Left ventricle myocardium inferior (tissue), 1 donor: Measurements from ENCODE around the gene C17orf113. TPM values are rescaled to one million over a fixed set of nuclear protein-coding genes. Genes with fewer than 3 reads are reported as not detected.

Source experiments
- DNase-seq: peaks from one replicate; pipeline ENCODE4 v3.0.0-alpha.2; 2020
- H3K27ac ChIP-seq: fragments of 200-600 bp; replicated peaks from 2 replicates; pipeline ENCODE4 v1.8.0; 2021
- H3K27me3 ChIP-seq: fragments of 200-600 bp; 2 replicates; pipeline ENCODE4 v1.8.0; 2021; ENCODE audit warnings: low read depth
- H3K36me3 ChIP-seq: fragments of 200-600 bp; 2 replicates; pipeline ENCODE4 v1.8.0; 2021
- H3K4me1 ChIP-seq: fragments of 200-600 bp; 2 replicates; pipeline ENCODE4 v1.8.0; 2021
- H3K4me3 ChIP-seq: fragments of 200-600 bp; 2 replicates; pipeline ENCODE4 v1.8.0; 2021; ENCODE audit warnings: mild to moderate bottlenecking, moderate library complexity
- H3K9me3 ChIP-seq: fragments of 200-600 bp; replicated peaks from 2 replicates; pipeline ENCODE4 v1.8.0; 2021
- intact Hi-C: fragments of 100-400 bp; cut with micrococcal nuclease; formaldehyde crosslinking; loops from one replicate; pipeline ENCODE4 v1.11.0; 2022
- total RNA-seq: library from RNA; stranded (reverse); fragmentation: NEBNext Ultra II Directional; extraction: Animal tissue kit (Norgen Biotek cat#: 25700); gene quantifications from one replicate; pipeline ENCODE4 v1.2.1, GENCODE V29; 2021
- TF ChIP-seq, protein P1 (sequence below): fragments of 200-600 bp; IDR thresholded peaks from 2 replicates; pipeline ENCODE4 v1.8.0; 2021; ENCODE audit warnings: antibody characterized with exemption, mild to moderate bottlenecking, borderline replicate concordance
- donor health status: DM: no; HTN: yes; CAD: no; lungs with severe emphysema.

The C17orf113 gene
- total RNA-seq, 1 donor from 2014 or later = 0.63 TPM

DNA sequence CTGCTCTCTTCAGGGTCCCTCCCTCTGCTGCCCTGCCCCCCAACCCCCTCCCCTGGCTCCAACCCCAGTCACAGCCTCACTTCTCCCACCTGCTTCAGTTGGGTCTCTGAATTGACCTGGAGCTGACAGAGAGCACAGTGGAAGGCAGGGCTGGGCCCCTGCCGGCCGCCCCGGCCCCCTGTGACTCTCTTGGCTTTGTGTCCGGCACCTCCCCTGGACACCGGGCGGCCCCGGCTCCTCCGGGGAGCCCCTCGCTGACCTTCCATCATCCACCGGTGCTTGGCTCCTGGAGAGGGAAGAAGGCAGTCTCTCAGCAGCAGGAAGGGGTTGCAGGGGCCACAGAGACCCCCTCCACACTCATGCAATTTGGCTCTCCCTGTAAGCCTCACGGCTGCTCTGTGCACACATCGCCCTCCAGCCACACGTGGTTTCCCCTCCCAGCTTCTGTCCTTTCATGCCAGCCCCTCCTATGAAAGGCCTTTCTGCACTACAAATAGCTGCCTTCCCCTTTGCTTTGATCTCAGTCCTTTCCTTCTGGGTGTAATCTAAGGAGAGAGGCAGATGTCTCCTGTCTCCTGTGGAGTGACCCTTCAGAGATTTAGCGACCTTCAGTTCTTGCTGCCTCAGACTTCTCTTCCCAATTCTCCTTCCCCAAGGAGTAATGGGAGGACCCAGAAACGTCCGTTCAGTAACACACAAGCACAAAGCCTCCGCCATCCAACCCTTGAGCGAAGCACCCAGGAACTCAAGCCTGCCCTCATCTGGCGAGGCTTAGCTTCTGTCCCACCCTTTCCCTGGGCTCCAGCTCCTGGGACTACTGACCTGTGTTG, 22.2 kb downstream of the C17orf113 start:
- Histone ChIP-seq H3K4me1 (peaks cover 18% of the 10 kb centered on the region), H3K27ac (no peak overlapping the region), H3K4me3 (no peak overlapping the region), H3K9me3 (no peaks in the 10 kb centered on the region), H3K27me3 (peaks cover 17% of the 10 kb centered on the region), H3K36me3 (peaks cover 13% of the 10 kb centered on the region)
- TF ChIP-seq, protein P1, sequence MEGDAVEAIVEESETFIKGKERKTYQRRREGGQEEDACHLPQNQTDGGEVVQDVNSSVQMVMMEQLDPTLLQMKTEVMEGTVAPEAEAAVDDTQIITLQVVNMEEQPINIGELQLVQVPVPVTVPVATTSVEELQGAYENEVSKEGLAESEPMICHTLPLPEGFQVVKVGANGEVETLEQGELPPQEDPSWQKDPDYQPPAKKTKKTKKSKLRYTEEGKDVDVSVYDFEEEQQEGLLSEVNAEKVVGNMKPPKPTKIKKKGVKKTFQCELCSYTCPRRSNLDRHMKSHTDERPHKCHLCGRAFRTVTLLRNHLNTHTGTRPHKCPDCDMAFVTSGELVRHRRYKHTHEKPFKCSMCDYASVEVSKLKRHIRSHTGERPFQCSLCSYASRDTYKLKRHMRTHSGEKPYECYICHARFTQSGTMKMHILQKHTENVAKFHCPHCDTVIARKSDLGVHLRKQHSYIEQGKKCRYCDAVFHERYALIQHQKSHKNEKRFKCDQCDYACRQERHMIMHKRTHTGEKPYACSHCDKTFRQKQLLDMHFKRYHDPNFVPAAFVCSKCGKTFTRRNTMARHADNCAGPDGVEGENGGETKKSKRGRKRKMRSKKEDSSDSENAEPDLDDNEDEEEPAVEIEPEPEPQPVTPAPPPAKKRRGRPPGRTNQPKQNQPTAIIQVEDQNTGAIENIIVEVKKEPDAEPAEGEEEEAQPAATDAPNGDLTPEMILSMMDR = no peak
- no peak for DNase-seq
- intact Hi-C loops = no loop called here

- intact Hi-C loops = no loop called here
- peaks cover 20% of the 10 kb centered on the region for H3K4me1 ChIP-seq
- no peak for DNase-seq
- no peaks in the 10 kb centered on the region for H3K9me3 ChIP-seq
- no peak overlapping the region for H3K4me3 ChIP-seq
- TF ChIP-seq, protein P1 = no peak
- H3K27me3 ChIP-seq = peaks cover 17% of the 10 kb centered on the region
- H3K36me3 ChIP-seq = peaks cover 19% of the 10 kb centered on the region
- no peak overlapping the region for H3K27ac ChIP-seq
Observed at GRCh38 chr17:42027590-42027889, 22.9 kb downstream of the C17orf113 start.

DNA sequence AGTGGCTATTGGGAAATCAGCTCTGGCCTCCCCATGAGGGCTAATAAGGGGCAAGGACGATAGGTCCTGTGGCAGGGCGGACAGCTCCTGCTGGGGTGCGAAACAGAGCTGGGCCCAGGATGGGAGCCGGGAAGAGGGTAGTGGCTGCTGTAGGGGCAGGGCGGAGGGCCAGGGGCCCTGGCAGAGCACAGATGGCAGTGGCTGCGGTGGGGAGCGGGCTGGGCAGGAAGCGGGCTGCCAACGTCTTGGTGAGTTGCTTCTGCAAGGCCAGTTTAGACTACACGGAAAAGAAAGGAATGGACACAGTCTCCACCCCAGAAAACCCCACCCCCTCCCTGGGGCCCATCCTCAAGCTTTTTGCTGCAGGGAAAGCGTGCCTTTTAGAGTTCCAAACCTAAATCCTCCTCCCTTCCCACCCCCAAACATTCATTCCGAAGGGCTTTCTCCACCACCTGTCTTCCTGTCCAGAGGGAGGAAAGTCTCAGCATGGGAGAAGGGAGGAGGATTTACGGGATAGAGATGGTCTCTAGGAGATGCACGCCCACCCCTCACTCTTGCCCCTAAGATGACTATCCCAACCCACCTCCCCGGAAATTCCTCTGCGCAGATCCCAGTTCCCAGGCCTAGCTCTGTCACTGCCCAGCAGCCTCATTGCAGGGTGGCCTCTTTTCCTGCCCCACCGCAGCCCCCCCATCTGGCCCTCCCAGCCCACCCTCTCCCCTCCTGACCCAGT, 23.4 kb downstream of the C17orf113 start:
- intact Hi-C loops = no loop called here
- Histone ChIP-seq H3K4me1 (peaks cover 23% of the 10 kb centered on the region), H3K4me3 (no peak overlapping the region), H3K36me3 (peaks cover 25% of the 10 kb centered on the region), H3K27ac (no peak overlapping the region), H3K27me3 (peaks cover 17% of the 10 kb centered on the region), H3K9me3 (no peaks in the 10 kb centered on the region)
- no peak for DNase-seq
- TF ChIP-seq, protein P1 = no peak

DNA sequence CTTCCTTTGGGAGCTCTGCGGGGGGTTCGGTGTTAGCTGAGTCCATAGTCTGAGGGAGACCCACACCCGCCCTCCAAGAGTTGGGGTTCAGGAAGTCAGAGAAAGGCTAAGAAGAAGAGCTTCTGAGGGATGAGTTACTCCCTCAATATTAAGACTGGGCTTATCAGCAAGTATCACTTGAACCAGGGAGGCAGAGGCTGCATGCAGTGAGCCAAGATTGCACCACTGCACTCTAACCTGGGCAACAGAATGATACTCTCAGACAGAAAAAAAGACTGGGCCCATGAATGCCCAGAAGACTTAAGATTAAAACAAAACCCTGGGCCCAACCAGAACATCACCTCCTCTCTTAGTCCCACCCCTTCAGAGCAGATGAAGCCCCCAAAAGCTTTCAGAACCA, 24.5 kb downstream of the C17orf113 start:
- Histone ChIP-seq H3K4me3 (no peak overlapping the region), H3K4me1 (peaks cover 29% of the 10 kb centered on the region), H3K9me3 (no peaks in the 10 kb centered on the region), H3K36me3 (peaks cover 31% of the 10 kb centered on the region), H3K27me3 (peaks cover 17% of the 10 kb centered on the region), H3K27ac (peak overlapping the region; percentile 83)
- intact Hi-C loops = no loop called here
- DNase-seq = no peak
- TF ChIP-seq, protein P1 = no peak

- no peaks in the 10 kb centered on the region for H3K9me3 ChIP-seq
- peaks cover 17% of the 10 kb centered on the region for H3K27me3 ChIP-seq
- intact Hi-C loops = no loop called here
- TF ChIP-seq, protein P1 = no peak
- H3K4me3 ChIP-seq = peak overlapping the region; percentile 4
- H3K27ac ChIP-seq = peak overlapping the region; percentile 83
- H3K36me3 ChIP-seq = peaks cover 31% of the 10 kb centered on the region
- peaks cover 36% of the 10 kb centered on the region for H3K4me1 ChIP-seq
- DNase-seq = no peak
Observed at GRCh38 chr17:42025191-42025579, 25.2 kb downstream of the C17orf113 start.
